ENCODE data around the gene CPA4.
A peak's percentile ranks its signal among the peaks of the same experiment; 100 is the strongest.

The CPA4 gene

GRCh38 chr7:130346177-130346905 lies 53.4 kb downstream of the CPA4 start:
- no peak for DNase-seq

DNA sequence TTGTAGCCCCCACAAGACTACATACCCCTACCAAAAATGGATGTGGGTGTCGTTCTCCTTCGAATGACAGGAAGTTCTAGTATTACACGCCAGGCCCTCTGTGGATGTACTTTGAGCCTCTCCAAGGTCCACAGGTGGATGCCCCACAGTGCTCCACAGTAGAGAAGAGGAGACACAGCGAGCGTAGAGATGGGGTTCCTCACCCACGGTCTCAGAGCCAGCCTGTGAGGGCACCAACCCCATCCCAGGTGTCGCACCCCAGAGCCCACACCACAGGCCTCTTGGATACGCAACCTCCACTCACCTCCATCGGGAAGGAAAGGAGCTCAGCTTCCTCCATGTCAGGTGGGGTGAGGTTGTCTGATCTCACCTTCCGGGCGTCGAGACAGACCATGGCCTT lies 54.0 kb downstream of the CPA4 start:
- DNase-seq = no peak

DNA sequence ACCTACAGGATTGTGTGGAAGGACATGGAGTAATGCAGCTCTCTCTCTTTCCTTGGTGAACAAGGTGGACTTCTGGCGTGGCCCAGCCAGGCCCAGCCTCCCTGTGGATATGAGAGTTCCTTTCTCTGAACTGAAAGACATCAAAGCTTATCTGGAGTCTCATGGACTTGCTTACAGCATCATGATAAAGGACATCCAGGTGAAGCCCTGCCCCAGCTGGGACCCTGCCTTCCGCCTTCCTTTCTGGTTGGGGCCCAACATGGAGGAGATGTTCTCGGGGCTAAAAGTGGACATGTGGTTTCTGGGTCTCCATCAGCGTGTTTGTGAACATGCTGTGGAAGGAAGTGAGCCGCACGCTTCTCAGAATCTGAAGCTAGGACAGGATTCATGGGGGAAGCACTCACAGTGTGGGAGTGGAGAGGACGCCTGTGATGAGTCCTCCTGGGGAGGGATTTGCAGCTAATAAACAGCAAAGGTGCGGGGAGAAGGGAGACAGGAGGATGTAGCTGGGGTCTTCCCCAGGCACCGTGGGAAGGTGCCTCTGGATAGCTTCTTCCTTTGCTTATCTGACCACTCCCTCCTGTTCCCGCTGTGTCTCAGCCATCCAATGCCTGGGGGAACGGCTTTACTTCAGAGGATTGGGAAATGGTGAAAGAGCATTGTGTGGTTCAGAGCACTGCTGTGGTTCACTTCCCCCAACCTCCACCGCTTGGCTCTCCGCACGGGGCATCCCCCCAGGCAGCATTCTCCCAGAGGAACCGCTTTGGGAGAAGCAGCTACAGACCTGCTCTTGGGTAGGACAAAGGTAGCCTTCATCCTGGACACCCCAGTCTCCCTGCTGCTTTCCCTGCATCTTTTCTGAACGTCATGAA lies 57.2 kb downstream of the CPA4 start:
- no peak for DNase-seq

DNA sequence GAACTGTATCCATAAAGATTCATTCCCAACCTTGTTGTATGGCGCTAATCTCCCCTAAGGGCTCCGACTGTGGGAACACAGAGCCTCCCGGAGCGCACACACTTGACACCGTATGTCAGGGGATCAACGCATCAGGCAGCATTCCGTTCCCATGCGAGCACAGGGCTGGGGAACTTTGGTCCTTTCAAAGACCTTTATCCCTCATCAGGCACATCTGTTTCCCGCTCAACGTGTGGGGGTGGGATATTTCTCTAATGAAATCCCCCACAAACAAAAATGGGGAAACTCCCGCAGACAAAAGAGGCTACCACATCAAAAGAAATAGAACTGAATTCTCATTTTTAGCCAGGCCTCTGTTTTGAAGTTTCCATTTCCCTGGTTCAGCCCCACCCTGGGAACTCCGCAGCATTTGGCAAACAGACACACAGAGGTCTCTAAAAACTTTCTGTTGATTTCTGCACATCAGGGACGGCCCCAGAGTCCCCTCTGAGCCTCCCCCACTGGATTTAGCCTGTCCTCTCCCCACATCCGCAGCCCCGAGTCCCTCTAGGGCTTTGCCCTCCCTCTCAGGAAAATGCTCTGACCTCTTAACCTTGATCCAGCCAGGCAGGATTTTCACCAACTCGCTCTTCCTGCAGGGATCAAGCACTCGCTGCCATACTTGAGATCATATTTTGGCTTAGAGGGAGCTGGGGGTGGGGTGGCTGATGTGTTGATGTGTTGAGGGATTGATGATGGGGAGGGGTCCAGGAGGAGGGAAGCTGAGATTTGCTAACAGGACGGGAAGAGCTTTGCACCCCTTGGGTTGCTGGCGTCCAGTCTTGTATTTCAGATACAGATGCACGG lies 58.2 kb downstream of the CPA4 start:
- DNase-seq = peak; percentile 24

DNA sequence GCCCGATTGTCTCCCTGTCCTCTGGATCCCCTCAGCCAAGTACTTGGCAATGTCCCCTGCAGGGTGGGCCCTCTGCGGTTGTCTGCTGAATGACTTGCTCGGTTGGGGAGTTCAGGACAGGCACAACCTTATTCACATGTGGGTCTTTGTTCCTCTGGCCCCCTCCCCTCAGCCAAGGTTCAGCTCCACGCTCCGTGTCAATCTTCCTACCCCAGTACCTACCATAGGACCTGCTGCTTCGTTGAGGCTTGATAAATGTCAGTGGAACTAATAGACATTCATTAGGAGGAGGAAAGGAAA lies 58.8 kb downstream of the CPA4 start:
- no peak for DNase-seq

GRCh38 chr7:130352194-130353074 lies 59.5 kb downstream of the CPA4 start:
- DNase-seq = no peak

DNA sequence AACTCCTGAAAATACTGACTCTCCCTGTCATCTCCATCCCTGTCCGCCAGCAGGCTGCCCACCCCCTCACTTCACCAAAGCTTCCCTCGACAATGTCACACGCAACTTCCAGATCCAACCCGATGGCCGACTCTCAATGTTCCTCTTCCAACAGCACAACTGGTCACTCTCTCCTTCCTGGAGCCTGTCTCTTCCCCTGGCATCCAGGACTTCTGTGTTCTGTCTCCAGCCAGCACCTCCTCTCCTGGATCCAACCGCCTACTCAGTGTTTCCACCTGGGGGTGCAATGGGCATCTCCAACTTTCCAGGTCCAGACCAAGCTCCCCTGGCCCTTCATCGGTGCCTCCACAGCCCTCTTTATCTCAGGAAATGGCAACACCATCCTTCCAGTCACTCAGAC lies 60.2 kb downstream of the CPA4 start:
- DNase-seq = no peak

DNA sequence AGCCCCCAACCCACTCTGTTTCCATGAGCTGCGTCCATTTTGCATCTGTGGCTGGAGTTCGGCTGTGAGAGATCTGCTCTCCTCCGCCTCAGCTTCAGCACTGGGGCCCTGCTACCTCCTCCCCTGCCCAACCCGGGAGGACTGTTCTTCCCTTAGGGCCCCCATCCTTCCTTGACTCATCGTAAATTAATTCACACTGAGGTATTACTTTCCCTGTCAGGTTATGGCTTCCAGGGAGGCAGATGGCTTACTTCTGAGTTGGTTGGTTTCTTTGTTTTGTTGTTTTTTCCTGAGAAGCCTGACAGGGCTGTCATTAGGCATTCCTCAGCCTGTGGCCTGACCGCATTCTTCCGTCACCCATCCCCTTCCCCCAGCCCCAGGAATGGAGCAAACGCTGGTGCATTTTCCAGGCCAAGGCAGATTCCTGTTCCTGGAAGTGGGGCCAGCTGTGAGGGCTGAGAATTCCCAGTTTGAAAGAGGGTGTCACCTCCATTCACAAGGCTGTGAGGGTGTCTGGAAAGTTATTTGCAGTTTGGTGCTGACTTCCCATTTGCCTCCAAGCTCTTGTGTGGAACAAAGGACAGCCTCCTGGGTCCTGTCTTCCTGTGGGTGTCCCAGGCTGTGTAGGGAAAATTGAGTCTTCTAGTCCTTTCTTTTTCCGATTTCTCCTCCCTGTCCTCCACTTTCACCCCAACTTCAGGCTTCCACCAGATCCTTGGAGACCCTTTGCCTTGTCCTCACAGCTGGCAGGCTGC lies 63.3 kb downstream of the CPA4 start:
- DNase-seq = no peak

DNA sequence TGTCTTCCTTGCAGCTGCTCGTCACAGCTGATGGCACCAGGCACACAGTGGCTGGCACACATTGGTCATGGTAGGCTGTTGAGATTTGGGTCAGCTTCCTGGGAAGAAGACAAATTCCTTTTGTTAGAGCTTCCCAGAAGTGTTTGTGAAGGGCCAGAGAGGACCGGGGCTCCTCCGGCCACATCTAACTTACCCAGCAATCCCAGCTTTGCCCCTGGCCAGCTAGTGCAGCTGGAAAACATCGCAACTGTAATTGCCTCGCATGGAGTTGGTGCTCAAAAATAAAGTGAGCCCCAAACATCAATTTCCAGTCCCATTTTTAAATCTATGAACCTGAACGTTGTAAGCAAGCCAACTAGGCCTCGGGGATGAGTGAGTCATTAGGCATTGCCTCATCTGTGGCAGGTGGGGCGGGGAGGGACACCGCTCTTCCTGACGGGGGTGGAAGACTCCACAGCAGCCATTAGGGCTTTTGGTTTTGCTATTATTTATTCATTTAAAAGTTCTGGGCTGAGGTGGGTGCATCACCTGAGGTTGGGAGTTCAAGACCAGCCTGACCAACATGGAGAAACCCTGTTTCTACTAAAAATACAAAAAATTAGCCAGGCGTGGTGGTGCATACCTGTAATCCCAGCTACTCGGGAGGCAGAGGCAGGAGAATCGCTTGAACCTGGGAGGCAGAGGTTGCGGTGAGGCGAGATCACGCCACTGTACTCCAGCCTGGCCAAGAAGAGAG lies 64.1 kb downstream of the CPA4 start:
- no peak for DNase-seq

GRCh38 chr7:130358471-130358870 lies 65.5 kb downstream of the CPA4 start:
- no peak for DNase-seq

DNA sequence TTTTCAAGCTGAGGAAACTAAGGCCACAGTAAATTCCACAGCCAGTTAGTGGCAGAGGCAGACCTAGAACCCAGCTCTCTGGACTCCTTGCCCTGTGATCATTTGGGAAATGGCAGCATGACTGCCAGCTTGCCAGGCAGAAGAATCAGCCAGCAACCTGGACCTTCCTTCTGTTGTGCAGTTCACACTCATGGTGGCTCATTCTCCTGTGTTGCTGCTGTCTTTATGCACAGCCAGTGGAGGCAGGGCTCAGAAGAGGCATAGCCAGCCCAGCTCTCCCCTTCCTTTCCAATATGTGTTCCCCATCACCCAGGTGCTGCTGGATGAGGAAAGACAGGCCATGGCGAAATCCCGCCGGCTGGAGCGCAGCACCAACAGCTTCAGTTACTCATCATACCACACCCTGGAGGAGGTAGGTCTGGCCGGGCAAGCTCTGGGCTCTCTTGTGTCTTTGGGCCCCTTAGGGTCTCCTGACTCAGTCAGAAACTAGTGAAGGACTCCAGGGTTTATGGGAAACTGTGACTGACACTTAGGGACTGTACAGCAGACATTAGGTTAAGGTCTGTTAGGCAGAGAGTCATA lies 66.4 kb downstream of the CPA4 start:
- DNase-seq = no peak

- DNase-seq = no peak
Observed at GRCh38 chr7:130360518-130360917, 67.6 kb downstream of the CPA4 start.

GRCh38 chr7:130361681-130362080 lies 68.7 kb downstream of the CPA4 start:
- DNase-seq = no peak

DNA sequence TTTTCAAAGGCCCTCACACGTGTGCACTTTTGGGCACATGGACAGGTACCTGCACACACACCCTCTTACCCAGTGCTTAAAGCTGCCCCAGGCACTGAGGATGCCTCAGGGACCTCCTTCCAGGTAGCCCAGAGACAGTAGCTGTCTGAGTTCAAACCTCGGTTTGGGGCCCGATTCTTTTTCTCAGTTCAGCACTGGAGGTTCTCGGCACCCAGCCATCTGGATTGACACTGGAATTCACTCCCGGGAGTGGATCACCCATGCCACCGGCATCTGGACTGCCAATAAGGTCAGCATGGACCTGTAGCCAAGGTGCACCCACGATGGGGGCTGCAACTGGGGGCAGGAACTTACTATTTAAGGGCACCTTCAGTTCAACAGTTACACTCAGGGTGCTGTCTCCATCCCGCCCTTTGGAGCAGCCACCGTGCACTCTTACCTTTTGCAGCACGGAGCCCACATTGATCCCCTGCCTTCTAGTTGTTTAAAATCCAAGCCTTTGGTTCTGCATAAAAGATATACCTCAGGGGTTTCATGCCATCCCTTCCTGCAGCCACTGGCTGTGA lies 69.4 kb downstream of the CPA4 start:
- no peak for DNase-seq

- DNase-seq = peak; percentile 74
Observed at GRCh38 chr7:130363026-130363847, 70.3 kb downstream of the CPA4 start.

- no peak for DNase-seq
Observed at GRCh38 chr7:130364451-130364850, 71.5 kb downstream of the CPA4 start.

DNA sequence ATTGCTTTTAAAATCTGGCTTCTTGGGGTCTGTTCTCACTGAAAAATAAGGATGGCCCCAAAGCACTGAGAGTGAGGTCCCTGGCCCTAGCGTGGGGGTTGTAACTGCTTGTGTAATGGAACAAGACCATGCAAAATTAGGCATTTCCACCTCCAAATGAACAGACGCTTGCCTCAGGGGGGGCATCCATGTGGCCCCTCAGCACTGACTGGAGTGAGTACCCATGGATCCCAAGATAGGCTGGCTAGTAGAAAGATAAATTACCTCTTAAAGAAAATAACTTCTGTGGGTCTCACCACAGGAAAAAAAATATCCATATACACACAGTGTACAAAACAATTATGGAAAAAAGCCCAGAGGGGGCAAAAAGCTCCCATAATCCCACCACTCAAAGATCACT lies 72.1 kb downstream of the CPA4 start:
- no peak for DNase-seq

- peak; percentile 35 for DNase-seq
Observed at GRCh38 chr7:130365511-130366441, 72.8 kb downstream of the CPA4 start.

Measured in stimulated activated CD4-positive, alpha-beta T cell treated with anti-CD3 and anti-CD28 coated beads, Interleukin-15, amount 100 ng/mL, for 24 hours (primary cell).